ENCODE results near the gene PTPRM.

The PTPRM gene

GRCh38 chr18:7566567-7567473 lies at the start of gene PTPRM:
TSS of gene PTPRM (plus strand) at chr18:7567316. CDS start at chr18:7567819, 503 bp downstream.
- Histone ChIP-seq H3K9me3 (ENCODE audit: insufficient read depth, low read length) (peaks cover 29% of the 10 kb centered on the region; the same call in 1 of the 2 replicates), H3K36me3 (ENCODE audit: insufficient read depth, insufficient read length, low read length) (no peaks in the 10 kb centered on the region), H3K9ac (ENCODE audit: insufficient read length, low read depth) (peak within 1 kb of the TSS; percentile 80), H3K27me3 (ENCODE audit: insufficient read depth, insufficient read length) (peaks cover 24% of the 10 kb centered on the region), H3K4me1 (ENCODE audit: insufficient read depth, insufficient read length) (no peaks in the 10 kb centered on the region), H3K4me3 (ENCODE audit: insufficient read length, low read depth) (peak within 1 kb of the TSS; percentile 62)
- no peak for TF ChIP-seq YY1 (IDR thresholded peaks at IDR 0.05; ENCODE audit: insufficient read depth, insufficient read length)
- TF ChIP-seq SUZ12 (IDR thresholded peaks at IDR 0.05; ENCODE audit: extremely low read depth, insufficient read depth, insufficient read length): no peak
- TF ChIP-seq ZNF274 (IDR thresholded peaks at IDR 0.05; ENCODE audit: low read depth, low read length): no peak
- DNase-seq (ENCODE audit: low read depth, low spot score): no peak

GRCh38 chr18:7517852-7518251 lies 49.3 kb upstream of the PTPRM start:
- no peaks in the 10 kb centered on the region for H3K27me3 ChIP-seq (ENCODE audit: insufficient read depth, insufficient read length)
- peaks cover 7% of the 10 kb centered on the region; the same call in 1 of the 2 replicates for H3K9me3 ChIP-seq (ENCODE audit: insufficient read depth, low read length)
- no peak overlapping the region for H3K9ac ChIP-seq (ENCODE audit: insufficient read length, low read depth)
- H3K4me1 ChIP-seq (ENCODE audit: insufficient read depth, insufficient read length): peaks cover 4% of the 10 kb centered on the region
- TF ChIP-seq YY1 (IDR thresholded peaks at IDR 0.05; ENCODE audit: insufficient read depth, insufficient read length): no peak
- TF ChIP-seq SUZ12 (IDR thresholded peaks at IDR 0.05; ENCODE audit: extremely low read depth, insufficient read depth, insufficient read length): no peak
- TF ChIP-seq ZNF274 (IDR thresholded peaks at IDR 0.05; ENCODE audit: low read depth, low read length): no peak
- DNase-seq (ENCODE audit: low read depth, low spot score): no peak
- no peaks in the 10 kb centered on the region for H3K36me3 ChIP-seq (ENCODE audit: insufficient read depth, insufficient read length, low read length)
- H3K4me3 ChIP-seq (ENCODE audit: insufficient read length, low read depth): no peak overlapping the region

- no peak for DNase-seq (ENCODE audit: low read depth, low spot score)
- peaks cover 8% of the 10 kb centered on the region for H3K4me1 ChIP-seq (ENCODE audit: insufficient read depth, insufficient read length)
- no peak overlapping the region for H3K4me3 ChIP-seq (ENCODE audit: insufficient read length, low read depth)
- no peak for TF ChIP-seq YY1 (IDR thresholded peaks at IDR 0.05; ENCODE audit: insufficient read depth, insufficient read length)
- TF ChIP-seq SUZ12 (IDR thresholded peaks at IDR 0.05; ENCODE audit: extremely low read depth, insufficient read depth, insufficient read length): no peak
- no peak for TF ChIP-seq ZNF274 (IDR thresholded peaks at IDR 0.05; ENCODE audit: low read depth, low read length)
- H3K27me3 ChIP-seq (ENCODE audit: insufficient read depth, insufficient read length): no peaks in the 10 kb centered on the region
- H3K36me3 ChIP-seq (ENCODE audit: insufficient read depth, insufficient read length, low read length): no peaks in the 10 kb centered on the region
- no peaks in the 10 kb centered on the region; the same call in 1 of the 2 replicates for H3K9me3 ChIP-seq (ENCODE audit: insufficient read depth, low read length)
- H3K9ac ChIP-seq (ENCODE audit: insufficient read length, low read depth): no peak overlapping the region
Measured at GRCh38 chr18:7520200-7520785, 46.8 kb upstream of the PTPRM start.

GRCh38 chr18:7521226-7521856 lies 45.8 kb upstream of the PTPRM start:
- Histone ChIP-seq H3K36me3 (ENCODE audit: insufficient read depth, insufficient read length, low read length) (no peaks in the 10 kb centered on the region), H3K4me3 (ENCODE audit: insufficient read length, low read depth) (no peak overlapping the region), H3K9me3 (ENCODE audit: insufficient read depth, low read length) (no peaks in the 10 kb centered on the region), H3K9ac (ENCODE audit: insufficient read length, low read depth) (no peak overlapping the region), H3K4me1 (ENCODE audit: insufficient read depth, insufficient read length) (peaks cover 8% of the 10 kb centered on the region), H3K27me3 (ENCODE audit: insufficient read depth, insufficient read length) (no peaks in the 10 kb centered on the region)
- DNase-seq (ENCODE audit: low read depth, low spot score): no peak
- TF ChIP-seq ZNF274 (IDR thresholded peaks at IDR 0.05; ENCODE audit: low read depth, low read length) (no peak), YY1 (IDR thresholded peaks at IDR 0.05; ENCODE audit: insufficient read depth, insufficient read length) (no peak), SUZ12 (IDR thresholded peaks at IDR 0.05; ENCODE audit: extremely low read depth, insufficient read depth, insufficient read length) (no peak)

- H3K9me3 ChIP-seq (ENCODE audit: insufficient read depth, low read length): no peaks in the 10 kb centered on the region
- peaks cover 8% of the 10 kb centered on the region for H3K4me1 ChIP-seq (ENCODE audit: insufficient read depth, insufficient read length)
- peak overlapping the region; percentile 28 for H3K9ac ChIP-seq (ENCODE audit: insufficient read length, low read depth)
- no peaks in the 10 kb centered on the region for H3K36me3 ChIP-seq (ENCODE audit: insufficient read depth, insufficient read length, low read length)
- no peaks in the 10 kb centered on the region for H3K27me3 ChIP-seq (ENCODE audit: insufficient read depth, insufficient read length)
- no peak overlapping the region for H3K4me3 ChIP-seq (ENCODE audit: insufficient read length, low read depth)
- TF ChIP-seq ZNF274 (IDR thresholded peaks at IDR 0.05; ENCODE audit: low read depth, low read length): no peak
- TF ChIP-seq SUZ12 (IDR thresholded peaks at IDR 0.05; ENCODE audit: extremely low read depth, insufficient read depth, insufficient read length): no peak
- no peak for TF ChIP-seq YY1 (IDR thresholded peaks at IDR 0.05; ENCODE audit: insufficient read depth, insufficient read length)
- no peak for DNase-seq (ENCODE audit: low read depth, low spot score)
Measured at GRCh38 chr18:7523772-7524171, 43.3 kb upstream of the PTPRM start.

- H3K27me3 ChIP-seq (ENCODE audit: insufficient read depth, insufficient read length): no peaks in the 10 kb centered on the region
- no peak for TF ChIP-seq SUZ12 (IDR thresholded peaks at IDR 0.05; ENCODE audit: extremely low read depth, insufficient read depth, insufficient read length)
- TF ChIP-seq ZNF274 (IDR thresholded peaks at IDR 0.05; ENCODE audit: low read depth, low read length): no peak
- no peak for TF ChIP-seq YY1 (IDR thresholded peaks at IDR 0.05; ENCODE audit: insufficient read depth, insufficient read length)
- H3K4me1 ChIP-seq (ENCODE audit: insufficient read depth, insufficient read length): peaks cover 8% of the 10 kb centered on the region
- DNase-seq (ENCODE audit: low read depth, low spot score): no peak
- no peak overlapping the region for H3K4me3 ChIP-seq (ENCODE audit: insufficient read length, low read depth)
- H3K36me3 ChIP-seq (ENCODE audit: insufficient read depth, insufficient read length, low read length): no peaks in the 10 kb centered on the region
- H3K9me3 ChIP-seq (ENCODE audit: insufficient read depth, low read length): no peaks in the 10 kb centered on the region
- no peak overlapping the region for H3K9ac ChIP-seq (ENCODE audit: insufficient read length, low read depth)
Measured at GRCh38 chr18:7524786-7525185, 42.3 kb upstream of the PTPRM start.
